NT2/D1 (cell line): ENCODE measurements around the gene DNM3.

Experiments
- DNase-seq: peaks from one replicate; pipeline ENCODE4 v3.0.0-alpha.2; 2011; ENCODE audit warnings: low read depth, low spot score
- H3K27me3 ChIP-seq: 2 replicates; pipeline ENCODE4 v1.6.0; 2011; ENCODE audit warnings: mild to moderate bottlenecking; ENCODE audit not compliant: insufficient read length, insufficient read depth
- H3K36me3 ChIP-seq: 2 replicates; pipeline ENCODE4 v1.6.1; 2011; ENCODE audit warnings: mild to moderate bottlenecking, low read length, mixed read lengths; ENCODE audit not compliant: insufficient read depth, insufficient read length
- H3K4me1 ChIP-seq: 2 replicates; pipeline ENCODE4 v1.5.1; 2011; ENCODE audit not compliant: insufficient read depth, insufficient read length
- H3K4me3 ChIP-seq: 2 replicates; pipeline ENCODE4 v1.5.1; 2011; ENCODE audit warnings: low read depth; ENCODE audit not compliant: insufficient read length
- H3K9ac ChIP-seq: 2 replicates; pipeline ENCODE4 v1.6.0; 2011; ENCODE audit warnings: low read depth; ENCODE audit not compliant: insufficient read length
- H3K9me3 ChIP-seq: 2 replicates; pipeline ENCODE4 v1.5.1; 2011; ENCODE audit warnings: mild to moderate bottlenecking, low read length; ENCODE audit not compliant: insufficient read depth
- SUZ12 ChIP-seq: IDR thresholded peaks from 2 replicates; pipeline ENCODE4 v1.6.1; 2011; ENCODE audit not compliant: insufficient read length, insufficient read depth; ENCODE audit errors: extremely low read depth
- YY1 ChIP-seq: IDR thresholded peaks from 2 replicates; pipeline ENCODE4 v1.6.1; 2011; ENCODE audit not compliant: insufficient read length, insufficient read depth
- ZNF274 ChIP-seq: IDR thresholded peaks from 2 replicates; pipeline ENCODE4 v1.6.1; 2011; ENCODE audit warnings: mild to moderate bottlenecking, low read depth, low read length

The DNM3 gene

DNA sequence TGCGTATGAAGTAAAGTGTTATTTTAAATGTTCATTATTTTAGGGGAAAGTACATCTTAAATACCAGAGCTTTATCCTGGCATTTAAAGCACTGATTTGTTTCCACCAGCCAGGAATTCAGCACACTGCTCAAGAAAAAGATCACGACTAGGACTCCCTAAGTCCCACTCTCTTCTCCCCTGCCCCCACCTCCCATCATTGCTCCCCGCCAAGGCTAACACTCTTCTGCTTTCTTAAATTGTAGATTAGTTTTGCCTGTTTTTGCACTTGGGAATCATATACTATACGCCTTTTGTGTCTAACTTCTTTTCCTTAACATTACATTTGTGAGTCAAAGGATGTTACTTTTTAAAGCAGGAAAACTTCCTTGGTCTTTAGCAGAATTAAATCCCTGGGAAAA lies 541.7 kb downstream of the DNM3 start:
- Histone ChIP-seq H3K27me3 (no peaks in the 10 kb centered on the region), H3K9me3 (no peaks in the 10 kb centered on the region), H3K4me3 (no peak overlapping the region), H3K36me3 (no peaks in the 10 kb centered on the region), H3K4me1 (no peaks in the 10 kb centered on the region), H3K9ac (no peak overlapping the region)
- DNase-seq, result no peak
- TF ChIP-seq ZNF274 (no peak), YY1 (no peak), SUZ12 (no peak)

DNA sequence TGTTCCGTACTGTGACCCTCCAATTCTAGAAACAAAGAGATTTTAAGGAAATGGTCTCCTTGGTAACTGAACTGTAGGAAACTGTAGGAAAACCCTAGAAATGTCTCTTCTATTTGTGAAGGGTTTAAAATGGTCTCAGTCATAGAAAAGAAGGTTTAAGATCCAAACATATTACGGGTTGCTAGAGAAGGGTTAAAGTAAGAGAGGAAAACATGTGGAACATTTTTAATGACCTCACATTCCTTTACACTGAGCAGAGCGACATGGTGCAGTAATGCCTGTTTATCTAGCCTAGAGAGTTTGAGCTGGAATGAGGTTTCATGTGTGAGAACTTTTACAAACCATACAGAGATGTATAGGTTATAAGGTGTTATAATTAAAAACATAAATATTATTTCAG lies 542.2 kb downstream of the DNM3 start:
- Histone ChIP-seq H3K27me3 (no peaks in the 10 kb centered on the region), H3K4me1 (no peaks in the 10 kb centered on the region), H3K9ac (no peak overlapping the region), H3K36me3 (no peaks in the 10 kb centered on the region), H3K9me3 (no peaks in the 10 kb centered on the region), H3K4me3 (no peak overlapping the region)
- TF ChIP-seq ZNF274, result no peak
- no peak for TF ChIP-seq SUZ12
- DNase-seq, result no peak

DNA sequence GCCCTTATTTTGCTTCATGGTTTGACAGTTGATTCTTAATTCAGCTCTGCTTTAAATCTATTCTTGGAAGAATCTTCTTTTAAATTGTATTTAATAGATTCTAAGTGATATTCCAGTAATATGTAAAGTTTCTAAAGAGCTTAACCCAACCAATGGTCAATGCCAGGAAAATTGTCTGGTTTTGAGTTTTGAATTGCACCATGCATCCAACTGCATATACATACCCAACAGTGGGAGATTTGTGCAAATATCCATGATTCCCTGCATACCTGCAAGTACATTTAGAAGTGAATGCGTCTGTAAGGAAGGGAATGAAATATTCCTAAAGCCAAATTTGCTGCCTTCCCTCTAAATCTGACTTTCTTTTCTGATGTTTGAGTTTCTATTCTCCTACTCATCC lies 543.4 kb downstream of the DNM3 start:
- Histone ChIP-seq H3K9me3 (no peaks in the 10 kb centered on the region), H3K9ac (no peak overlapping the region), H3K4me3 (no peak overlapping the region), H3K4me1 (no peaks in the 10 kb centered on the region), H3K36me3 (no peaks in the 10 kb centered on the region), H3K27me3 (no peaks in the 10 kb centered on the region)
- TF ChIP-seq YY1 (no peak), ZNF274 (no peak), SUZ12 (no peak)
- DNase-seq, result no peak

DNA sequence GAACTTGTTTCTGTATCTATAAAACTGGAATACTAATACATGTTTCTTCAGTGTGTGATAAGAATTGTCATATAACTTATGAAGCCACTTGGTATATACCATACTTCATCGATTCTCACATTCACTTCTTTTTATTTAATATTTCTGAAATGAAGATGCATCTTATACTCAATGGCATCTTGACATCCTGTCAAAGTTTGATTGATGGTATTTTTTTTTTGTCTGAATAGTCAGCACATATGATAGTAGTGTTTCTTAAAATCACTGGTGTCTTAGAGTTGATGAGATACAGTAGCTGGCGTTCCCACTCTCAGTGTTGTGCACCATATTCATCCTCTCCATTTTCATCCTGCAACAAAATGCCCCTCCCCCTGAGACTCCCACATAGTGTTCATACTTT lies 544.7 kb downstream of the DNM3 start:
- Histone ChIP-seq H3K9ac (no peak overlapping the region), H3K4me1 (peaks cover 2% of the 10 kb centered on the region), H3K27me3 (no peaks in the 10 kb centered on the region), H3K4me3 (no peak overlapping the region), H3K36me3 (no peaks in the 10 kb centered on the region), H3K9me3 (no peaks in the 10 kb centered on the region)
- no peak for TF ChIP-seq YY1
- TF ChIP-seq ZNF274, result no peak
- no peak for TF ChIP-seq SUZ12
- no peak for DNase-seq

DNA sequence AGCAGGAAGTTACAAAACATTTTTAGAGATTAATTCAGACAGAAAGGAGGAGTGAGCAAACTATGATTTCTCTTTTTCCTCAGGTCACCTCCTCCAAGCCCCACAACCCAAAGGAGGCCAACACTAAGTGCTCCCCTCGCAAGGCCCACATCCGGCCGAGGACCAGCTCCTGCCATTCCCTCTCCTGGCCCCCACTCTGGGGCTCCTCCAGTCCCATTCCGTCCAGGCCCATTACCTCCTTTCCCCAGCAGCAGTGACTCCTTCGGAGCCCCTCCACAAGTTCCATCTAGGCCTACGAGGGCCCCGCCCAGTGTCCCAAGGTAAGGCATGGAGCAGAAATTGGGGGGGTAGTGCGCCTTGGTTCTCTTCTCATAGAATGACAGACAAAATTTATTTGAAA lies 547.2 kb downstream of the DNM3 start:
- Histone ChIP-seq H3K9me3 (no peaks in the 10 kb centered on the region), H3K9ac (no peak overlapping the region), H3K36me3 (no peaks in the 10 kb centered on the region), H3K4me1 (peaks cover 2% of the 10 kb centered on the region), H3K27me3 (no peaks in the 10 kb centered on the region), H3K4me3 (no peak overlapping the region)
- DNase-seq, result no peak
- no peak for TF ChIP-seq ZNF274

DNA sequence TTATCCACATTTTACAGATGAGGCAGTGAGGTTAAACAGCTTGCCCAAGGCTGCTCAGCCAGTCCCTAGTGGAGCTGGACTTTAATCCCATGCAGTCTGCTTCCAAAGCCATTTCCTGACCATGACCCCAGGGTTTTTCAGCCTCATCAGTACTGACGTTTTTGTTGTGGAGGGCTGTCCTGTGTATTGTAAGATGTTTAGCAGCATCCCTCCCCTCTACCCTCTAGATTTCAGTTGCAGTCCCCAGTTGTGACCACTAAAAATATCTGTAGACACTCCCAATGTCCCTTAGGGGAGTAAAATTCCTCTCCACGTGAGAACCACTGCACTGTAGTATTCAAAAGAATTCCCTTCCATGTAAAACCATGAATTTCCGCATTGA lies 549.0 kb downstream of the DNM3 start:
- Histone ChIP-seq H3K27me3 (no peaks in the 10 kb centered on the region), H3K4me1 (peaks cover 2% of the 10 kb centered on the region), H3K9me3 (no peaks in the 10 kb centered on the region), H3K4me3 (no peak overlapping the region), H3K36me3 (no peaks in the 10 kb centered on the region), H3K9ac (no peak overlapping the region)
- no peak for DNase-seq
- TF ChIP-seq ZNF274 (no peak), YY1 (no peak), SUZ12 (no peak)

DNA sequence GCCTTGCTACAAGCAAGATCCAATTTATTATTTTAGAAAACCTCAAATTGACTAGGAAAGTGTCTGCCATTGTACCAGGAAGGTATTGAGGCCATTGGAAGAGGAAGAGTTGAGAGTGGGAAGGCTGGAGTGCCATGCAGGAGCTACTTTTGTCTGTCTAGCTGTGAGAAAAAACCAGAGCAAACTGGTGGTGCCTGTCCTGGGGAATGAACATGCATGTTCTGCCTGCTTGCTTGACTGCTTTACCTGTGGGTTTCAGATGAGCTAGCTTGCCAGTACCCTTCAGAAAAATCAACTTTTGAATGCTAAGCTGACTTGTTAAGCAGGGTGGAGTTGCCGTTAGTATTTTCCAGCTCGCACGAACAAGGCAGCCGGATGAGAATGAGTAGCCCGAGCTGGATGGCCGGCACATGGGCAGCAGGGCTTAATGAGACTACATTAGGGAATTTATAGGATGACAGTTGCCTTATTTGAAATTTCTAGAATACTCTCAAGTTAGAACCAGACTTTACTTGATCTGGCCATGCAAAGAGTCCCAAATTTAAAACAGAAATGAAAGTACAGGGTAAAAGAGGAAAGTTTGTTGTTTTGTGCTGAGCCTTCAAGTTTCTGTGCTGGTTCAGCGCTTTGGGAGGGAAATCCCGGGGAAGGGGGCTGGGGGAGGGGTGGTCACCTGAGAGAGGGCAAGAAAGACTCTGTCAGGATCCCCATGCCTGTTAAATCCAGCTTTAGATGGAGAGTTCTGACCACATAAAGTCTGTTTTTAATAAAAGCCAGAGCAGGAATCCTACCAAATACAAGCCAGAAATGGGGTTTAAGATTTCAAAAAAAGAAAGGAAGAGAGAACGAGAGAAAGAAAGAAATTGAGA lies 549.6 kb downstream of the DNM3 start:
- no peaks in the 10 kb centered on the region for H3K36me3 ChIP-seq
- no peak overlapping the region for H3K9ac ChIP-seq
- DNase-seq, result no peak
- TF ChIP-seq SUZ12 (no peak), YY1 (no peak), ZNF274 (no peak)
- H3K4me1 ChIP-seq, result peaks cover 2% of the 10 kb centered on the region
- no peaks in the 10 kb centered on the region for H3K27me3 ChIP-seq
- H3K4me3 ChIP-seq, result no peak overlapping the region
- H3K9me3 ChIP-seq, result no peaks in the 10 kb centered on the region
